HEK293 (cell line): ENCODE results near the gene CCDC120.

Experiments
- EGR2 ChIP-seq: fragments of 450-650 bp; formaldehyde crosslinking; IDR thresholded peaks from 2 replicates; pipeline ENCODE4 v1.5.1; 2016; ENCODE audit warnings: low read depth, missing biosample characterization, missing genetic modification characterization
- GLI2 ChIP-seq: fragments of 450-650 bp; formaldehyde crosslinking; IDR thresholded peaks from 2 replicates; pipeline ENCODE4; 2017; ENCODE audit warnings: missing biosample characterization, missing genetic modification characterization, low read depth, borderline replicate concordance
- HOXD13 ChIP-seq: sonication (generic); formaldehyde crosslinking; IDR thresholded peaks from 2 replicates; pipeline ENCODE4 v1.8.0; 2022; ENCODE audit warnings: missing genetic modification reagents, borderline replicate concordance
- MEIS1 ChIP-seq: sonication (generic); formaldehyde crosslinking; IDR thresholded peaks from 2 replicates; pipeline ENCODE4 v1.8.1; 2022; ENCODE audit warnings: missing genetic modification reagents, mild to moderate bottlenecking, borderline replicate concordance
- ZNF138 ChIP-seq: fragments of 450-650 bp; formaldehyde crosslinking; IDR thresholded peaks from 2 replicates; pipeline ENCODE4 v1.5.1; 2016; ENCODE audit warnings: missing biosample characterization, missing genetic modification characterization, borderline replicate concordance
- ZNF169 ChIP-seq: fragments of 450-650 bp; formaldehyde crosslinking; IDR thresholded peaks from 2 replicates; pipeline ENCODE4 v1.5.1; 2016; ENCODE audit warnings: missing biosample characterization, missing genetic modification characterization
- ZNF324 ChIP-seq: fragments of 450-650 bp; formaldehyde crosslinking; IDR thresholded peaks from 2 replicates; pipeline ENCODE4 v1.5.1; 2016; ENCODE audit warnings: missing biosample characterization, missing genetic modification characterization
- ZNF394 ChIP-seq: fragments of 450-650 bp; formaldehyde crosslinking; IDR thresholded peaks from 2 replicates; pipeline ENCODE4 v1.5.1; 2016; ENCODE audit warnings: missing biosample characterization, missing genetic modification characterization, mild to moderate bottlenecking, moderate library complexity, borderline replicate concordance
- ZNF433 ChIP-seq: fragments of 450-650 bp; formaldehyde crosslinking; IDR thresholded peaks from 2 replicates; pipeline ENCODE4 v1.5.1; 2016; ENCODE audit warnings: missing biosample characterization, missing genetic modification characterization, low read depth
- ZNF530 ChIP-seq: fragments of 450-650 bp; formaldehyde crosslinking; IDR thresholded peaks from 2 replicates; pipeline ENCODE4 v1.5.1; 2016; ENCODE audit warnings: low read depth, missing biosample characterization, missing genetic modification characterization
- ZNF626 ChIP-seq: fragments of 450-650 bp; sonication (Bioruptor Pico); formaldehyde crosslinking; IDR thresholded peaks from 2 replicates; pipeline ENCODE4 v1.5.1; 2018; ENCODE audit warnings: missing biosample characterization, missing genetic modification characterization, inconsistent platforms
- ZNF701 ChIP-seq: fragments of 450-650 bp; formaldehyde crosslinking; IDR thresholded peaks from 2 replicates; pipeline ENCODE4 v1.5.1; 2016; ENCODE audit warnings: missing biosample characterization, missing genetic modification characterization
- ZNF747 ChIP-seq: fragments of 450-650 bp; formaldehyde crosslinking; IDR thresholded peaks from 2 replicates; pipeline ENCODE4 v1.5.1; 2016; ENCODE audit warnings: missing biosample characterization, missing genetic modification characterization
- ZNF792 ChIP-seq: fragments of 450-650 bp; formaldehyde crosslinking; IDR thresholded peaks from 2 replicates; pipeline ENCODE4 v1.5.1; 2016; ENCODE audit warnings: missing biosample characterization, missing genetic modification characterization
- ZNF843 ChIP-seq: fragments of 450-650 bp; formaldehyde crosslinking; IDR thresholded peaks from 2 replicates; pipeline ENCODE4 v1.5.1; 2016; ENCODE audit warnings: missing biosample characterization, missing genetic modification characterization
- TF ChIP-seq, protein P1 (sequence below): fragments of 450-650 bp; formaldehyde crosslinking; IDR thresholded peaks from 2 replicates; pipeline ENCODE4 v1.5.1; 2016; ENCODE audit warnings: missing biosample characterization, missing genetic modification characterization
- TF ChIP-seq, protein P2 (sequence below): fragments of 450-650 bp; formaldehyde crosslinking; IDR thresholded peaks from 2 replicates; pipeline ENCODE4 v1.5.1; 2016; ENCODE audit warnings: missing biosample characterization, missing genetic modification characterization
- TF ChIP-seq, protein P3 (sequence below): fragments of 450-650 bp; formaldehyde crosslinking; conservative IDR thresholded peaks from 2 replicates; pipeline ENCODE4 v1.5.1; 2016; ENCODE audit warnings: low read depth, missing biosample characterization, missing genetic modification characterization
- TF ChIP-seq, protein P4 (sequence below): fragments of 450-650 bp; formaldehyde crosslinking; IDR thresholded peaks from 2 replicates; pipeline ENCODE4 v1.5.1; 2016; ENCODE audit warnings: missing biosample characterization, missing genetic modification characterization
- TF ChIP-seq, protein P5 (sequence below): fragments of 450-650 bp; formaldehyde crosslinking; IDR thresholded peaks from 2 replicates; pipeline ENCODE4 v1.5.1; 2016; ENCODE audit warnings: missing biosample characterization, missing genetic modification characterization, borderline replicate concordance
- TF ChIP-seq, protein P6 (sequence below): fragments of 450-650 bp; formaldehyde crosslinking; IDR thresholded peaks from 2 replicates; pipeline ENCODE4 v1.5.1; 2016; ENCODE audit warnings: missing biosample characterization, missing genetic modification characterization

CCDC120 gene

DNA sequence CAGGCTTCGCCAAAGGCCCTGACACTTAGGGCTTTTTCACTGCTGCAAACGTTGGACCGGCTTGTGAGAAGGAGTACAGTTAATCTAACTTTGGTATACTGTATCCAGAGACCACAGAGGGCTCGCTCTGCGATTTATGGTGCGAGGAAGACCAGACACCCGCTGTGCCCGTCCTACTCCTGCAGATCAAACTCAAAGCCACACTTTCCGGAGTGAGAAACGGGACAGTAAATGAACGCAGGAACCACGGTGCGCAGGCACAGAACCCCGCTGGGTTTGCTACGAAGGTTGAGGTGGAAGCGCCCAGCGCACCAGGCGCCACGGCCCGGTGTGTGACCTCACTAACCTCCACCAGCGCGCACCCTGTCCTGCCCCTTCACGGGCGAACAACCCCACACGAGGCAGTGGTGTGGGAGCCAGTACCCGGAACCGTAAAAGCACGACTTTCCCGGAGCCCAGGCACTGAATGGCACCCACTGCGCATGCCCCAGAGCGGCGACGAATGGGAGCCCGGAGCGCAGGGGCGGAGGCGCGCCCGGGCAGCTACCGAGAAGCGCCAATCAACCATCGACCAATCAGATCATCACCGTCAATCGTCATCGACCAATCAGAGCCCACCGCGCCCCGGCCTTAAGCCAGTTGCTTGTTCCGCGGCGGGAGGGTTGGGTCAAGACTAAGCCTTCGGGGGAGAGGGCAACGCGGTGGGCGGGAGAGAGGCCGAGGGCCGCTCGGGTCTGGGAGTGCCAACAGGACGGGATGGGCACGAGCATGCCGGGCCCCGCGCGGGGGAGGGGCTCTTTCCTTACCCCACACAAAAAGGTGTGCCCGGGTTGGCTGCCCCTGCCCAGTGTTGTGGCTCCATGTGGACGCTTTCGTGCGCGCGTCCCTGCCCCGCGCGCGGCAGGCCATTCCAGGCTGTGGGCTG, 42.2 kb downstream of the CCDC120 start (continued):
- TF ChIP-seq, protein P1, sequence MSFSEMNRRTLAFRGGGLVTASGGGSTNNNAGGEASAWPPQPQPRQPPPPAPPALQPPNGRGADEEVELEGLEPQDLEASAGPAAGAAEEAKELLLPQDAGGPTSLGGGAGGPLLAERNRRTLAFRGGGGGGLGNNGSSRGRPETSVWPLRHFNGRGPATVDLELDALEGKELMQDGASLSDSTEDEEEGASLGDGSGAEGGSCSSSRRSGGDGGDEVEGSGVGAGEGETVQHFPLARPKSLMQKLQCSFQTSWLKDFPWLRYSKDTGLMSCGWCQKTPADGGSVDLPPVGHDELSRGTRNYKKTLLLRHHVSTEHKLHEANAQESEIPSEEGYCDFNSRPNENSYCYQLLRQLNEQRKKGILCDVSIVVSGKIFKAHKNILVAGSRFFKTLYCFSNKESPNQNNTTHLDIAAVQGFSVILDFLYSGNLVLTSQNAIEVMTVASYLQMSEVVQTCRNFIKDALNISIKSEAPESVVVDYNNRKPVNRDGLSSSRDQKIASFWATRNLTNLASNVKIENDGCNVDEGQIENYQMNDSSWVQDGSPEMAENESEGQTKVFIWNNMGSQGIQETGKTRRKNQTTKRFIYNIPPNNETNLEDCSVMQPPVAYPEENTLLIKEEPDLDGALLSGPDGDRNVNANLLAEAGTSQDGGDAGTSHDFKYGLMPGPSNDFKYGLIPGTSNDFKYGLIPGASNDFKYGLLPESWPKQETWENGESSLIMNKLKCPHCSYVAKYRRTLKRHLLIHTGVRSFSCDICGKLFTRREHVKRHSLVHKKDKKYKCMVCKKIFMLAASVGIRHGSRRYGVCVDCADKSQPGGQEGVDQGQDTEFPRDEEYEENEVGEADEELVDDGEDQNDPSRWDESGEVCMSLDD (tag by site-specific recombination): no peak
- TF ChIP-seq ZNF394 (no peak), ZNF747 (no peak), HOXD13 (CRISPR knock-in tag) (no peak), ZNF138 (tag by site-specific recombination) (no peak), ZNF169 (tag by site-specific recombination) (no peak), ZNF792 (no peak), ZNF433 (tag by site-specific recombination) (no peak), MEIS1 (CRISPR knock-in tag) (no peak), ZNF626 (tag by site-specific recombination) (no peak), GLI2 (no peak), ZNF843 (tag by site-specific recombination) (no peak), ZNF530 (tag by site-specific recombination) (no peak), EGR2 (tag by site-specific recombination) (peak; percentile 46; the same call in 1 of the 2 replicates), ZNF701 (no peak), ZNF324 (tag by site-specific recombination) (no peak)
- TF ChIP-seq, protein P2, sequence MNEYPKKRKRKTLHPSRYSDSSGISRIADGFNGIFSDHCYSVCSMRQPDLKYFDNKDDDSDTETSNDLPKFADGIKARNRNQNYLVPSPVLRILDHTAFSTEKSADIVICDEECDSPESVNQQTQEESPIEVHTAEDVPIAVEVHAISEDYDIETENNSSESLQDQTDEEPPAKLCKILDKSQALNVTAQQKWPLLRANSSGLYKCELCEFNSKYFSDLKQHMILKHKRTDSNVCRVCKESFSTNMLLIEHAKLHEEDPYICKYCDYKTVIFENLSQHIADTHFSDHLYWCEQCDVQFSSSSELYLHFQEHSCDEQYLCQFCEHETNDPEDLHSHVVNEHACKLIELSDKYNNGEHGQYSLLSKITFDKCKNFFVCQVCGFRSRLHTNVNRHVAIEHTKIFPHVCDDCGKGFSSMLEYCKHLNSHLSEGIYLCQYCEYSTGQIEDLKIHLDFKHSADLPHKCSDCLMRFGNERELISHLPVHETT (tag by site-specific recombination): no peak
- TF ChIP-seq, protein P3, sequence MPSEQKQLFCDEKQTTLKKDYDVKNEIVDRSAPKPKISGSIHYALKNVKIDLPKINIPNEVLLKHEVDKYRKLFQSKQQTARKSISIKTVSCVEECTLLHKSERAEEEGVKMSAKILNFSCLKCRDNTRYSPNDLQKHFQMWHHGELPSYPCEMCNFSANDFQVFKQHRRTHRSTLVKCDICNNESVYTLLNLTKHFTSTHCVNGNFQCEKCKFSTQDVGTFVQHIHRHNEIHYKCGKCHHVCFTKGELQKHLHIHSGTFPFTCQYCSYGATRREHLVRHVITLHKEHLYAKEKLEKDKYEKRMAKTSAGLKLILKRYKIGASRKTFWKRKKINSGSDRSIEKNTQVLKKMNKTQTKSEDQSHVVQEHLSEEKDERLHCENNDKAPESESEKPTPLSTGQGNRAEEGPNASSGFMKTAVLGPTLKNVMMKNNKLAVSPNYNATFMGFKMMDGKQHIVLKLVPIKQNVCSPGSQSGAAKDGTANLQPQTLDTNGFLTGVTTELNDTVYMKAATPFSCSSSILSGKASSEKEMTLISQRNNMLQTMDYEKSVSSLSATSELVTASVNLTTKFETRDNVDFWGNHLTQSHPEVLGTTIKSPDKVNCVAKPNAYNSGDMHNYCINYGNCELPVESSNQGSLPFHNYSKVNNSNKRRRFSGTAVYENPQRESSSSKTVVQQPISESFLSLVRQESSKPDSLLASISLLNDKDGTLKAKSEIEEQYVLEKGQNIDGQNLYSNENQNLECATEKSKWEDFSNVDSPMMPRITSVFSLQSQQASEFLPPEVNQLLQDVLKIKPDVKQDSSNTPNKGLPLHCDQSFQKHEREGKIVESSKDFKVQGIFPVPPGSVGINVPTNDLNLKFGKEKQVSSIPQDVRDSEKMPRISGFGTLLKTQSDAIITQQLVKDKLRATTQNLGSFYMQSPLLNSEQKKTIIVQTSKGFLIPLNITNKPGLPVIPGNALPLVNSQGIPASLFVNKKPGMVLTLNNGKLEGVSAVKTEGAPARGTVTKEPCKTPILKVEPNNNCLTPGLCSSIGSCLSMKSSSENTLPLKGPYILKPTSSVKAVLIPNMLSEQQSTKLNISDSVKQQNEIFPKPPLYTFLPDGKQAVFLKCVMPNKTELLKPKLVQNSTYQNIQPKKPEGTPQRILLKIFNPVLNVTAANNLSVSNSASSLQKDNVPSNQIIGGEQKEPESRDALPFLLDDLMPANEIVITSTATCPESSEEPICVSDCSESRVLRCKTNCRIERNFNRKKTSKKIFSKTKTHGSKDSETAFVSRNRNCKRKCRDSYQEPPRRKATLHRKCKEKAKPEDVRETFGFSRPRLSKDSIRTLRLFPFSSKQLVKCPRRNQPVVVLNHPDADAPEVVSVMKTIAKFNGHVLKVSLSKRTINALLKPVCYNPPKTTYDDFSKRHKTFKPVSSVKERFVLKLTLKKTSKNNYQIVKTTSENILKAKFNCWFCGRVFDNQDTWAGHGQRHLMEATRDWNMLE (tag by site-specific recombination): no peak
- TF ChIP-seq, protein P4, sequence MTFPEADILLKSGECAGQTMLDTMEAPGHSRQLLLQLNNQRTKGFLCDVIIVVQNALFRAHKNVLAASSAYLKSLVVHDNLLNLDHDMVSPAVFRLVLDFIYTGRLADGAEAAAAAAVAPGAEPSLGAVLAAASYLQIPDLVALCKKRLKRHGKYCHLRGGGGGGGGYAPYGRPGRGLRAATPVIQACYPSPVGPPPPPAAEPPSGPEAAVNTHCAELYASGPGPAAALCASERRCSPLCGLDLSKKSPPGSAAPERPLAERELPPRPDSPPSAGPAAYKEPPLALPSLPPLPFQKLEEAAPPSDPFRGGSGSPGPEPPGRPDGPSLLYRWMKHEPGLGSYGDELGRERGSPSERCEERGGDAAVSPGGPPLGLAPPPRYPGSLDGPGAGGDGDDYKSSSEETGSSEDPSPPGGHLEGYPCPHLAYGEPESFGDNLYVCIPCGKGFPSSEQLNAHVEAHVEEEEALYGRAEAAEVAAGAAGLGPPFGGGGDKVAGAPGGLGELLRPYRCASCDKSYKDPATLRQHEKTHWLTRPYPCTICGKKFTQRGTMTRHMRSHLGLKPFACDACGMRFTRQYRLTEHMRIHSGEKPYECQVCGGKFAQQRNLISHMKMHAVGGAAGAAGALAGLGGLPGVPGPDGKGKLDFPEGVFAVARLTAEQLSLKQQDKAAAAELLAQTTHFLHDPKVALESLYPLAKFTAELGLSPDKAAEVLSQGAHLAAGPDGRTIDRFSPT (tag by site-specific recombination): peak; percentile 96
- TF ChIP-seq, protein P5, sequence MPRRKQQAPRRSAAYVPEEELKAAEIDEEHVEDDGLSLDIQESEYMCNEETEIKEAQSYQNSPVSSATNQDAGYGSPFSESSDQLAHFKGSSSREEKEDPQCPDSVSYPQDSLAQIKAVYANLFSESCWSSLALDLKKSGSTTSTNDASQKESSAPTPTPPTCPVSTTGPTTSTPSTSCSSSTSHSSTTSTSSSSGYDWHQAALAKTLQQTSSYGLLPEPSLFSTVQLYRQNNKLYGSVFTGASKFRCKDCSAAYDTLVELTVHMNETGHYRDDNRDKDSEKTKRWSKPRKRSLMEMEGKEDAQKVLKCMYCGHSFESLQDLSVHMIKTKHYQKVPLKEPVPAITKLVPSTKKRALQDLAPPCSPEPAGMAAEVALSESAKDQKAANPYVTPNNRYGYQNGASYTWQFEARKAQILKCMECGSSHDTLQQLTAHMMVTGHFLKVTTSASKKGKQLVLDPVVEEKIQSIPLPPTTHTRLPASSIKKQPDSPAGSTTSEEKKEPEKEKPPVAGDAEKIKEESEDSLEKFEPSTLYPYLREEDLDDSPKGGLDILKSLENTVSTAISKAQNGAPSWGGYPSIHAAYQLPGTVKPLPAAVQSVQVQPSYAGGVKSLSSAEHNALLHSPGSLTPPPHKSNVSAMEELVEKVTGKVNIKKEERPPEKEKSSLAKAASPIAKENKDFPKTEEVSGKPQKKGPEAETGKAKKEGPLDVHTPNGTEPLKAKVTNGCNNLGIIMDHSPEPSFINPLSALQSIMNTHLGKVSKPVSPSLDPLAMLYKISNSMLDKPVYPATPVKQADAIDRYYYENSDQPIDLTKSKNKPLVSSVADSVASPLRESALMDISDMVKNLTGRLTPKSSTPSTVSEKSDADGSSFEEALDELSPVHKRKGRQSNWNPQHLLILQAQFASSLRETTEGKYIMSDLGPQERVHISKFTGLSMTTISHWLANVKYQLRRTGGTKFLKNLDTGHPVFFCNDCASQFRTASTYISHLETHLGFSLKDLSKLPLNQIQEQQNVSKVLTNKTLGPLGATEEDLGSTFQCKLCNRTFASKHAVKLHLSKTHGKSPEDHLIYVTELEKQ: no peak
- TF ChIP-seq, protein P6, sequence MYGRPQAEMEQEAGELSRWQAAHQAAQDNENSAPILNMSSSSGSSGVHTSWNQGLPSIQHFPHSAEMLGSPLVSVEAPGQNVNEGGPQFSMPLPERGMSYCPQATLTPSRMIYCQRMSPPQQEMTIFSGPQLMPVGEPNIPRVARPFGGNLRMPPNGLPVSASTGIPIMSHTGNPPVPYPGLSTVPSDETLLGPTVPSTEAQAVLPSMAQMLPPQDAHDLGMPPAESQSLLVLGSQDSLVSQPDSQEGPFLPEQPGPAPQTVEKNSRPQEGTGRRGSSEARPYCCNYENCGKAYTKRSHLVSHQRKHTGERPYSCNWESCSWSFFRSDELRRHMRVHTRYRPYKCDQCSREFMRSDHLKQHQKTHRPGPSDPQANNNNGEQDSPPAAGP (tag by site-specific recombination): no peak
